ENCODE data around the gene CTTN.

CTTN gene

DNA sequence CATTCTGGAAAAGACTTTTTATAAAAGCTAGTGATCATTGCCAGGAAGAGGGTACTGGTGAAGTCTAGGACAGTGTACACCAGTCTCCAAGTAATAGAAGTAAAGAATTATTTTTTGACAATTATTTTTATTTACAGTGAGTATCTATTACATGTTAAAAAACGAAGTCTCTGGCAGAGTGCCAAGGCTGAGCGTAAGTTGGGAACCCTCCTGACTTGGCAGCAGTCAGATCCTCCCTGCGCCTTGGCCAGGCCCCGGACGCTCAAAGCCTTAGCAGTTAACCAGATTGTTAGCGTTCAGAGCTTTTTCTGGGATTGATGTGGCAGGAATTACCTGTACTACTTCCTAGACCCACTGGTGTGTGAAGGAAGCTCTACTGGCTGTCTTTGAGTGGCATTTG is 38.1 kb upstream of the CTTN start:
- Histone ChIP-seq H3K36me3 (ENCODE audit: control insufficient read depth, insufficient read depth, low read length) (peaks cover 40% of the 10 kb centered on the region), H3K4me1 (ENCODE audit: control insufficient read depth, insufficient read depth, low read length) (no peaks in the 10 kb centered on the region), H3K27ac (ENCODE audit: insufficient read depth, low read depth, low read length, poor library complexity, severe bottlenecking) (no peak overlapping the region), H3K4me3 (ENCODE audit: insufficient read depth, low read depth, low read length) (no peak overlapping the region), H3K9me3 (ENCODE audit: control insufficient read depth, low read length) (no peaks in the 10 kb centered on the region), H3K27me3 (ENCODE audit: control insufficient read depth, insufficient read depth, low read length, poor library complexity, severe bottlenecking) (no peaks in the 10 kb centered on the region)
- WGBS, 2 experiments: 95 to 98% methylated on average over 6 of the region's 6 CpGs

DNA sequence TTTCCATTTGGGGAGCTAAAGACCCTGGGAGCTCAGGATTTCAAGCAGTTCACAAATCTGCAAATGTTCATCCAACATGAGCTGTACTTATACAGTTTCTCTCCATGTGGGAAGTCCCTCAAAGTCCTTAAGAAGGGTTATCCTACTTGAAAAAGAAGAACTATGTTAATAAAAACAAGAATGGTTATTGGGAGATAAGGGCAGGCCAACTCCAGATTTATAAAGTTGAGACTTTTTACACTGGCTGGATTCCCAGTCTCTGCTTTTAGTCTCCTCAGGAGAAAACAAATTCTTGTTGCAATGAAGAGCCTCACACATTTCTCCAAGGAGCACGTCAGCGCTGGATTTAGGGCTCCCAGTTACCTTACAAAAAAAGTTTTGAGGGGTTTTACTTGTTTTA is 34.2 kb upstream of the CTTN start:
- no peak overlapping the region for H3K4me3 ChIP-seq (ENCODE audit: insufficient read depth, low read depth, low read length)
- 92 to 100% methylated on average over 2 of the region's 2 CpGs for WGBS, 2 experiments
- H3K9me3 ChIP-seq (ENCODE audit: control insufficient read depth, low read length): no peaks in the 10 kb centered on the region
- H3K4me1 ChIP-seq (ENCODE audit: control insufficient read depth, insufficient read depth, low read length): no peaks in the 10 kb centered on the region
- H3K27ac ChIP-seq (ENCODE audit: insufficient read depth, low read depth, low read length, poor library complexity, severe bottlenecking): no peak overlapping the region
- H3K27me3 ChIP-seq (ENCODE audit: control insufficient read depth, insufficient read depth, low read length, poor library complexity, severe bottlenecking): no peaks in the 10 kb centered on the region
- H3K36me3 ChIP-seq (ENCODE audit: control insufficient read depth, insufficient read depth, low read length): peaks cover 30% of the 10 kb centered on the region

DNA sequence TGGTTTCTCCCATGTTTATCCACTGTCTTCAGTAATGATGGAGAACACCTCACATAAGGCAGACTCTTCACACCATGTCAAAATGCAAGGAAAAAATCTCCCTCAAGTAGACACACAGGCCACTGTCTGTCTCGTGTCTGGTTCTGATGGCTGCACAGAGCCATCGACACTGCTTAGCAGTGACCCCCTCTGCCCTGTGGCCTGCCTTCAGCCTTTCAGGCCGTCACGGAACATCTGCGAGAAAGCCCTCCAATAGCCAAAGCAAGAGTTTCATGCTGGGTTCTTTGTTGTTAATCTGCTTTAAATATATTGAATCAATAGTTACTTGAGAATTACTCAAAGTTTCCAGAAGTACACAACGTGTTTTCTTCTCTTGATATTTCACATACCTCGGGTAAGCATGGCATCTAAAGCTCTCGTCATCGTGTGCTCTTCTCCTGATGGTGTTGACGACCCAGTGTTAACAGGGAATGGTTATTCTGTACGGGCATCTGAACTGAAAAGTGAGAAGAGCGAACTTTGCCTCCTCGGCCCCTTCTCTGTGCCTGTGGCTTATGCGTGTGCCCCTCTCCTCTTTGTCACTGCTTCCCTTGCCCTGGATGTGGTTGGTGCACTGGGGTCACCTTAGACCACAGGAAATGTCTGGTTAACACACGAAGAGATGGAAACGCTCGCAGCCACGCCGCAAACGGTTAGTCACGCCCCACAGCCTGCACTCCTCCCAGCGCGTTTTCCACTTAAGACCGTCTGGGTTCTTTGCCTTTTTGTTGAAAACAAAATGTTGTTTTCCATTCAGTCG is 33.4 kb upstream of the CTTN start:
- H3K27me3 ChIP-seq (ENCODE audit: control insufficient read depth, insufficient read depth, low read length, poor library complexity, severe bottlenecking): no peaks in the 10 kb centered on the region
- no peak overlapping the region for H3K4me3 ChIP-seq (ENCODE audit: insufficient read depth, low read depth, low read length)
- peaks cover 27% of the 10 kb centered on the region for H3K36me3 ChIP-seq (ENCODE audit: control insufficient read depth, insufficient read depth, low read length)
- no peaks in the 10 kb centered on the region for H3K4me1 ChIP-seq (ENCODE audit: control insufficient read depth, insufficient read depth, low read length)
- no peaks in the 10 kb centered on the region for H3K9me3 ChIP-seq (ENCODE audit: control insufficient read depth, low read length)
- H3K27ac ChIP-seq (ENCODE audit: insufficient read depth, low read depth, low read length, poor library complexity, severe bottlenecking): no peak overlapping the region
- 94 to 97% methylated on average over 25 of the region's 25 CpGs for WGBS, 2 experiments

DNA sequence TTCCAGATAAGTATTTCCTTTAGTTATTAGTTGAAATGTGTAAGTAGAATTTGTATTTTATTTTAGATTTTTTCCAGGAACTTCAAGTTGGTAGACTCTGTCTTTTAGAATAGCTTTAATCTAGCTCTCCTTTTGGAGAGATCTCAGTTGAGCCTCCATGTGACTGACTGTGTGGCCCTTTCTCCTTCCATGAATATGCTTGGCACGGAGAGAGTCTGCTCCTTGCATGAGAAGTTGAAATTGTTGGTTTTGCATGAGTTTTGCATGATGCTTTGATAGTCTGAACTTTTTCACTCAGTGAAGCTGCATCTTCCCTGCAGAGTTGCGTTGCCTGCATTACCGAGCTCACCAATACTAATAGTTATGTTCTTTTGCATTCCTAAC is 32.8 kb upstream of the CTTN start:
- Histone ChIP-seq H3K4me3 (ENCODE audit: insufficient read depth, low read depth, low read length) (no peak overlapping the region), H3K27me3 (ENCODE audit: control insufficient read depth, insufficient read depth, low read length, poor library complexity, severe bottlenecking) (no peaks in the 10 kb centered on the region), H3K27ac (ENCODE audit: insufficient read depth, low read depth, low read length, poor library complexity, severe bottlenecking) (no peak overlapping the region), H3K36me3 (ENCODE audit: control insufficient read depth, insufficient read depth, low read length) (peaks cover 26% of the 10 kb centered on the region), H3K9me3 (ENCODE audit: control insufficient read depth, low read length) (no peaks in the 10 kb centered on the region), H3K4me1 (ENCODE audit: control insufficient read depth, insufficient read depth, low read length) (no peaks in the 10 kb centered on the region)
- 96 to 98% methylated on average over 3 of the region's 3 CpGs for WGBS, 2 experiments

DNA sequence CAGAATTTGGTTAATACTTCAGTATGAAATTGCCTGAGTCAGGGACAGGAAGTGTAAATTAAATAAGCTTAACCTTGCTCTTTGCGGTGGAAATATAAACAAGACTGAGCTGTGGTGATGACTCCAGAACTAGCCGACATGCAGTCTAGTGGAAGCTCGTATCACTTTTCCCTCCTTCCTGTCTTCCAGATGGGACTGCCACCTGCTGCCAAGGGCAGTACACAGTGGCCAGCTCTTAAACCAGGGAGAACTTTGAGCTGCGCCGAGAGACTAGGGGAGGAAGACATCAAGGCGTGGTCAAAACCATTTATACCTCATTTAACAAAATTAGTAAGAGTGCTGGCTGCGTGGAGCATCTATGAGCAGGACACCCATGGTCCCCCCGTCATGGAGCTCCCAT is 31.3 kb upstream of the CTTN start:
- no peak overlapping the region for H3K27ac ChIP-seq (ENCODE audit: insufficient read depth, low read depth, low read length, poor library complexity, severe bottlenecking)
- no peaks in the 10 kb centered on the region for H3K27me3 ChIP-seq (ENCODE audit: control insufficient read depth, insufficient read depth, low read length, poor library complexity, severe bottlenecking)
- no peak overlapping the region for H3K4me3 ChIP-seq (ENCODE audit: insufficient read depth, low read depth, low read length)
- no peaks in the 10 kb centered on the region for H3K4me1 ChIP-seq (ENCODE audit: control insufficient read depth, insufficient read depth, low read length)
- peaks cover 25% of the 10 kb centered on the region for H3K36me3 ChIP-seq (ENCODE audit: control insufficient read depth, insufficient read depth, low read length)
- 94 to 97% methylated on average over 8 of the region's 8 CpGs for WGBS, 2 experiments
- H3K9me3 ChIP-seq (ENCODE audit: control insufficient read depth, low read length): no peaks in the 10 kb centered on the region

DNA sequence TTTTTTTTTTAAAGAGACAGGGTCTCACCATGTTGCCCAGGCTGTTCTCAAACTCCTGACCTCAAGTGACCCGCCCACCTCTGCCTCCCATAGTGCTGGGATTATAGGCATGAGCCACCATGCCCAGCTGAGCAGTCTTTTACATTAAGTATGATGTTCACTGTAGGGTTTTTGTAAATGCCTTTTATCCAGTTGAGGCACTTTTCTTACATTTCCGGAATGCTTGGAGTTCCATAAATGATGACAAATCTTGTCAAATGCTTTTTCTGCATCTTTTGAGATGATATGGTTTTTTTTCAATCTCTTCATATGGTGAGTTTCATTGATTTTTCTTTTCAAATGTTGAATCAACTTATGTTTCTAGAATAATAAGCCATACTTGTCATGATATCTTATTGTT is 29.4 kb upstream of the CTTN start:
- WGBS, 2 experiments: 87 to 94% methylated on average over 2 of the region's 2 CpGs

DNA sequence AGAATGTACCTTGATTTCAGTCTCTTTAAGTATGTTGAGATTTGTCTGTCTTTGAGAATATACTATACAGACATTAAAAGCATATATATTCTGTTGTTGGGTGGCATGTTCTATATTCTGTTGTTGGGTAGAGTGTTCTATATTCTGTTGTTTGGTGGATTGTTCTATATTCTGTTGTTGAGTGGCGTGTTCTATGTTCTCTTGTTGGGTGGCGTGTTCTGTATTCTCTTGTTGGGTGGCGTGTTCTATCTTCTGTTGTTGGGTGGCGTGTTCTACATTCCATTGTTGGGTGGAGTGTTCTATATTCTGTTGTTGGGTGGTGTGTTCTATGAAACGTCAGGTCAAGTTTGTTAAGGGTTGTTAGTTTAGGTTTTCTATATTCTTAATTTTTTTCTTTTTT is 27.1 kb upstream of the CTTN start:
- H3K9me3 ChIP-seq (ENCODE audit: control insufficient read depth, low read length): no peaks in the 10 kb centered on the region
- no peak overlapping the region for H3K27ac ChIP-seq (ENCODE audit: insufficient read depth, low read depth, low read length, poor library complexity, severe bottlenecking)
- 80 to 81% methylated on average over 5 of the region's 5 CpGs for WGBS, 2 experiments
- no peaks in the 10 kb centered on the region for H3K27me3 ChIP-seq (ENCODE audit: control insufficient read depth, insufficient read depth, low read length, poor library complexity, severe bottlenecking)
- peaks cover 11% of the 10 kb centered on the region for H3K36me3 ChIP-seq (ENCODE audit: control insufficient read depth, insufficient read depth, low read length)
- no peak overlapping the region for H3K4me3 ChIP-seq (ENCODE audit: insufficient read depth, low read depth, low read length)
- H3K4me1 ChIP-seq (ENCODE audit: control insufficient read depth, insufficient read depth, low read length): no peaks in the 10 kb centered on the region

More for the DNA sequence above, 29.4 kb upstream of the CTTN start:
- no peak overlapping the region for H3K27ac ChIP-seq (ENCODE audit: insufficient read depth, low read depth, low read length, poor library complexity, severe bottlenecking)
- peaks cover 23% of the 10 kb centered on the region for H3K36me3 ChIP-seq (ENCODE audit: control insufficient read depth, insufficient read depth, low read length)
- no peak overlapping the region for H3K4me3 ChIP-seq (ENCODE audit: insufficient read depth, low read depth, low read length)
- H3K9me3 ChIP-seq (ENCODE audit: control insufficient read depth, low read length): no peaks in the 10 kb centered on the region
- no peaks in the 10 kb centered on the region for H3K4me1 ChIP-seq (ENCODE audit: control insufficient read depth, insufficient read depth, low read length)
- no peaks in the 10 kb centered on the region for H3K27me3 ChIP-seq (ENCODE audit: control insufficient read depth, insufficient read depth, low read length, poor library complexity, severe bottlenecking)

DNA sequence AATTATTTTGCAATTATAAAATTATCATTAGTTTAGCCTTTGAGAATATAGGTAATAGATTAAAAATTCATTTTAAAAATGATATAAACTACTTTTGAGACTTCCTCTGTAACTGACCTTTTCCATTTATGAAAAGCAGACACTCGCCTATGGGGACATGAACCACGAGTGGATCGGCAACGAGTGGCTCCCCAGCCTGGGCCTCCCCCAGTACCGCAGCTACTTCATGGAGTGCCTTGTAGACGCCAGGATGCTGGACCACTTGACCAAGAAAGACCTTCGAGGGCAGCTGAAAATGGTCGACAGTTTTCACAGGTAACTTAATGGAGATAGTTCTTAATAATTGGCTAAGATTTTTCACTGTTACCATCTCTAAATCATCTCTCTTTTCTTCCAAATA is 26.3 kb upstream of the CTTN start:
- peaks cover 19% of the 10 kb centered on the region for H3K36me3 ChIP-seq (ENCODE audit: control insufficient read depth, insufficient read depth, low read length)

DNA sequence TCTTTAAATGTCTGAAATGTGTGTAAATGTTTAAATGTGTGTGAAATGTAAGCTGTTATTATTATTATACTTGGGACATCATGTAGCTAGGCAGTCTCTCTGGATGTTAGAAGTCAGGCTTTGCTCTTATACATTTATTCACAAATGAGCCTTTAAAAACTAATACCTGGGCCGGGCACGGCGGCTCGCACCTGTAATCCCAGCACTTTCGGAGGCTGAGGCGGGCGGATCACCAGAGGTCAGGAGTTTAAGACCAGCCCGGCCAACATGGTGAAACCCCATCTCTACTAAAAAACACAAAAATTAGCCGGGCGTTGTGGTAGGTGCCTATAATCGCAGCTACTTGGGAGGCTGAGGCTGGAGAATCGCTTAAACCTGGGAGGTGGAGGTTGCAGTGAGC is 21.7 kb upstream of the CTTN start:
- WGBS, 2 experiments: 88 to 94% methylated on average over 12 of the region's 12 CpGs
- peaks cover 30% of the 10 kb centered on the region for H3K36me3 ChIP-seq (ENCODE audit: control insufficient read depth, insufficient read depth, low read length)
- H3K27ac ChIP-seq (ENCODE audit: insufficient read depth, low read depth, low read length, poor library complexity, severe bottlenecking): no peak overlapping the region
- no peak overlapping the region for H3K4me3 ChIP-seq (ENCODE audit: insufficient read depth, low read depth, low read length)
- H3K9me3 ChIP-seq (ENCODE audit: control insufficient read depth, low read length): no peaks in the 10 kb centered on the region
- no peaks in the 10 kb centered on the region for H3K27me3 ChIP-seq (ENCODE audit: control insufficient read depth, insufficient read depth, low read length, poor library complexity, severe bottlenecking)
- peaks cover under 1% of the 10 kb centered on the region for H3K4me1 ChIP-seq (ENCODE audit: control insufficient read depth, insufficient read depth, low read length)

More for the DNA sequence above, 26.3 kb upstream of the CTTN start:
- Histone ChIP-seq H3K4me3 (ENCODE audit: insufficient read depth, low read depth, low read length) (no peak overlapping the region), H3K4me1 (ENCODE audit: control insufficient read depth, insufficient read depth, low read length) (no peaks in the 10 kb centered on the region), H3K27ac (ENCODE audit: insufficient read depth, low read depth, low read length, poor library complexity, severe bottlenecking) (no peak overlapping the region), H3K9me3 (ENCODE audit: control insufficient read depth, low read length) (no peaks in the 10 kb centered on the region), H3K27me3 (ENCODE audit: control insufficient read depth, insufficient read depth, low read length, poor library complexity, severe bottlenecking) (no peaks in the 10 kb centered on the region)
- 93 to 97% methylated on average over 8 of the region's 8 CpGs for WGBS, 2 experiments

DNA sequence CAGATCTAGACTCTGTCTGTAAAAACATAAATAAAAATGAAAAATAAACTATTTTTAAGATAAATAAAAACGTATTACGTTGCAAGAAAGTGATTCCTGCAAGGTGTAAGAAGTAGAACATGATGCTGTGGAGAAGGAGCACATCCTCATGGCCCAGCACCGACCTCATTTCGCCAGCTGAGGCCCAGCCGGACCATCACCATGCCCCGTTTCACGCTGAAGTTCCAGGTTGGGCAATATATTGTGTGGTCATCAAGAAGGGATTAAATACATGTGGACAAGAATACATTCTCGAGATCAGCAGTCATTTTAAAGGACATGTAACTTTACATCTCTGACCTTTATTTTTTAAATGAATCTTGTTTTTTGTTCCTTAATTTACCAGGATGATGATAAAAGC is 20.7 kb upstream of the CTTN start:
- Histone ChIP-seq H3K36me3 (ENCODE audit: control insufficient read depth, insufficient read depth, low read length) (peaks cover 24% of the 10 kb centered on the region), H3K4me1 (ENCODE audit: control insufficient read depth, insufficient read depth, low read length) (peaks cover 8% of the 10 kb centered on the region), H3K27me3 (ENCODE audit: control insufficient read depth, insufficient read depth, low read length, poor library complexity, severe bottlenecking) (no peaks in the 10 kb centered on the region), H3K4me3 (ENCODE audit: insufficient read depth, low read depth, low read length) (no peak overlapping the region), H3K27ac (ENCODE audit: insufficient read depth, low read depth, low read length, poor library complexity, severe bottlenecking) (no peak overlapping the region), H3K9me3 (ENCODE audit: control insufficient read depth, low read length) (no peaks in the 10 kb centered on the region)
- 97% methylated on average over 8 of the region's 8 CpGs for WGBS, 2 experiments
